K562 (cell line): ENCODE data around the gene B3GALT4. TPM values are rescaled to one million over a fixed set of nuclear protein-coding genes. Genes with fewer than 3 reads are reported as not detected.

Source experiments
- BCLAF1 ChIP-seq, 2 experiments: fragments of 450-650 bp in 1 of 2; IDR thresholded peaks; 2 replicates each; pipeline ENCODE4 v1.6.1; 2011 to 2017; ENCODE audit warnings: low read depth in 2 of 2, antibody characterized with exemption in 1 of 2, borderline replicate concordance in 1 of 2, low read length in 1 of 2, mild to moderate bottlenecking in 1 of 2, mixed read lengths in 1 of 2; ENCODE audit not compliant: control insufficient read depth in 1 of 2
- BCOR ChIP-seq: fragments of 450-650 bp; IDR thresholded peaks from 2 replicates; pipeline ENCODE4 v1.6.1; 2016
- CBX8 ChIP-seq: fragments of 200-600 bp; sonication (generic); IDR thresholded peaks from 2 replicates; pipeline ENCODE4 v1.6.1; 2012; ENCODE audit warnings: borderline replicate concordance, mixed run types, low read depth, mild to moderate bottlenecking, moderate library complexity, mixed read lengths, low read length, control low read depth, inconsistent platforms; ENCODE audit not compliant: poor library complexity, severe bottlenecking; ENCODE audit errors: extremely low read depth
- CREBBP ChIP-seq: IDR thresholded peaks from one replicate; pipeline ENCODE4 v1.6.1; 2012; ENCODE audit warnings: low read depth, mild to moderate bottlenecking, control low read depth, inconsistent platforms, low read length
- DPF2 ChIP-seq: fragments of 450-650 bp; IDR thresholded peaks from 2 replicates; pipeline ENCODE4 v1.6.1; 2016
- ERF ChIP-seq: fragments of 450-650 bp; formaldehyde crosslinking; IDR thresholded peaks from 2 replicates; pipeline ENCODE4 v1.4.0; 2020; ENCODE audit warnings: mild to moderate bottlenecking, mixed read lengths
- ETV6 ChIP-seq, 3 experiments: fragments of 150-350 bp in 1 of 3; sonication (generic) in 1 of 3; formaldehyde crosslinking in 1 of 3; IDR thresholded peaks; 2 replicates each; pipeline versions ENCODE4 v1.6.1 to v1.8.0; 2014 to 2022; ENCODE audit warnings: borderline replicate concordance in 2 of 3, low read depth in 2 of 3, antibody characterized with exemption in 1 of 3, low read length in 1 of 3, mild to moderate bottlenecking in 1 of 3, missing genetic modification reagents in 1 of 3
- PATZ1 ChIP-seq: fragments of 250-450 bp; sonication (Bioruptor Pico); IDR thresholded peaks from 2 replicates; pipeline ENCODE4 v1.5.0; 2020; ENCODE audit warnings: mild to moderate bottlenecking, borderline replicate concordance
- PHB2 ChIP-seq: fragments of 450-650 bp; IDR thresholded peaks from 2 replicates; pipeline ENCODE4 v1.6.1; 2017; ENCODE audit warnings: low read depth
- RBM14 ChIP-seq: fragments of 200-400 bp; formaldehyde crosslinking; IDR thresholded peaks from 2 replicates; pipeline ENCODE4 v1.6.1; 2018; ENCODE audit warnings: low read depth, mild to moderate bottlenecking, low read length, moderate library complexity, borderline replicate concordance; ENCODE audit not compliant: insufficient read depth
- SNRNP70 ChIP-seq: fragments of 200-400 bp; formaldehyde crosslinking; optimal IDR thresholded peaks from 2 replicates; pipeline ENCODE3; 2017; ENCODE audit warnings: low read depth, low read length
- SRSF7 ChIP-seq: fragments of 200-400 bp; formaldehyde crosslinking; optimal IDR thresholded peaks from 2 replicates; pipeline ENCODE3; 2017; ENCODE audit warnings: mild to moderate bottlenecking, low read depth, low read length
- TSHZ1 ChIP-seq: fragments of 250-450 bp; sonication (Bioruptor Pico); IDR thresholded peaks from 2 replicates; pipeline ENCODE4 v1.4.0; 2020; ENCODE audit warnings: mild to moderate bottlenecking, moderate library complexity
- U2AF1 ChIP-seq: fragments of 200-400 bp; formaldehyde crosslinking; optimal IDR thresholded peaks from 2 replicates; pipeline ENCODE3; 2017; ENCODE audit warnings: mild to moderate bottlenecking, low read depth, low read length, moderate library complexity
- polyA plus RNA-seq, 8 experiments: library from polyadenylated mRNA; depleted of rRNA in 4 of 8; stranded (reverse) in 5 of 8; unstranded in 3 of 8; fragments of >200 nt; fragmentation: Nextera tagmentation in 2 of 8; fragmentation: Illumina TruSeq in 1 of 8; extraction: Ambion mirVana in 2 of 8; extraction: Trizol in 1 of 8; gene quantifications; 2 replicates each; pipeline versions ENCODE4 v1.2.1 to v1.2.3, GENCODE V29; 2011 to 2014; ENCODE audit warnings: inconsistent platforms in 1 of 8, missing spikeins in 1 of 8
- total RNA-seq, 7 experiments: library from RNA; depleted of rRNA in 6 of 7; stranded (reverse); fragments of >200 nt in 6 of 7; fragmentation: Illumina TruSeq in 2 of 7; extraction: Trizol in 2 of 7; gene quantifications; 2 replicates each; pipeline versions ENCODE4 v1.2.1 to v1.2.3, GENCODE V29; 2011 to 2021; ENCODE audit warnings: low replicate concordance in 1 of 7
- TF ChIP-seq, protein P1 (sequence below): fragments of 250-450 bp; sonication (Bioruptor Pico); IDR thresholded peaks from 2 replicates; pipeline ENCODE4 v1.5.0; 2020; ENCODE audit warnings: mild to moderate bottlenecking

Gene B3GALT4
- total and polyA plus RNA-seq, 9 of the 15 experiments (the other 6 are each of a cell fraction or from before 2014, with no cell fraction given), result 0.11 to 1.3 (median 0.53) TPM; not detected in 1

DNA sequence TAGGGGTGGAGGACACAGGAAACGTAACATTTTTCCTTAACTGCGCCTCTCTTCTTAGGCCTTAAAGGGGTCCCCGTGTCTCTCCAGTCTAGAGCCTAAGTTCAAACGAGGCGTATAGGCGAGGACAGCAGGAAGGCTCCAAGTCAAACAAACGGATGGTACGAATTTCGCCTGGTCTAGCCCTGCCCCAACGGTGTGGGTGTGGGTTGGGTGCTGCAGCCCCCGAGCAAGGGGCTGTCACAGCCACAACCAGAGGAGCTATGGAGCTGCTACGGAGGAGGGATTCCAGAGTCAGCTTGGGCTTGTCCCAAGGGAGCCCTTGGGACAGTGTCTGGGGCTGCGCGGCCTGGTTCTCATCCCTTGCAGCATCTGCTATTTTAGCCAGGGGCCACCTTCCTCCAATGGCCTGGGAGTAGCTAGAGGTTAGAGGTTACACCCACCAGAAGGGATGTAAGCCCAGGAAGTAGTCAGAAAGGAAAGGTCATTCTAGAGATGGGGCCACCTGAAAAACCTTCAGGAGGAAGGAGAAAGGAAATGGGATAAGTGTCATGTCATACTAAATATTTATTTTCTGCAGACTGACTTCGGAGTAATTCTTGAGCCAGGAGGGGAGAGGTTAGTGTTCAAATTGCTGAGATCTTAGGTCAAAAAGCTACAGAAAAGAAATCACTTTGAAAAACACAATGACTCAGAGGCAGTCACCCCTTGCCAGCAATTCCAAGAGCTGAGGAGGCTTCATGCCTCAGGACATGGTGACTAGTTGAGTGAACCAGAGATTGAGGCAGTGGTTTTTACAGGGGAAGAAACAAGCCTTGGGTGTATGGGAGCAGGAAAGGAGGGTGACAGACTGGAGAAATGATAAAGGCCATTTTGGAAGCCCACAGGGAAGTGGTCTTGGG lies 26.9 kb upstream of the B3GALT4 start (continued):
- TF ChIP-seq PATZ1 (no peak), RBM14 (no peak), SNRNP70 (no peak), U2AF1 (no peak), SRSF7 (no peak), PHB2 (0 out of 2 replicates have a peak, but pooled peaks have one; percentile 18), BCOR (no peak), TSHZ1 (CRISPR knock-in tag) (no peak), DPF2 (peak; percentile 5; the same call in 1 of the 2 replicates), ERF (CRISPR knock-in tag) (peak; percentile 48; the same call in 1 of the 2 replicates), CREBBP (no peak), BCLAF1 (IDR thresholded peaks at IDR 0.05; ENCODE audit: borderline replicate concordance in 1 of 2, control insufficient read depth in 1 of 2, low read depth in 2 of 2, low read length in 1 of 2) (no peak), ETV6 (IDR thresholded peaks at IDR 0.05; ENCODE audit: borderline replicate concordance in 1 of 2, low read depth in 2 of 2, low read length in 1 of 2) (no peak), ETV6 (CRISPR knock-in tag; IDR thresholded peaks at IDR 0.05; ENCODE audit: borderline replicate concordance) (no peak), CBX8 (no peak)
- TF ChIP-seq, protein P1, sequence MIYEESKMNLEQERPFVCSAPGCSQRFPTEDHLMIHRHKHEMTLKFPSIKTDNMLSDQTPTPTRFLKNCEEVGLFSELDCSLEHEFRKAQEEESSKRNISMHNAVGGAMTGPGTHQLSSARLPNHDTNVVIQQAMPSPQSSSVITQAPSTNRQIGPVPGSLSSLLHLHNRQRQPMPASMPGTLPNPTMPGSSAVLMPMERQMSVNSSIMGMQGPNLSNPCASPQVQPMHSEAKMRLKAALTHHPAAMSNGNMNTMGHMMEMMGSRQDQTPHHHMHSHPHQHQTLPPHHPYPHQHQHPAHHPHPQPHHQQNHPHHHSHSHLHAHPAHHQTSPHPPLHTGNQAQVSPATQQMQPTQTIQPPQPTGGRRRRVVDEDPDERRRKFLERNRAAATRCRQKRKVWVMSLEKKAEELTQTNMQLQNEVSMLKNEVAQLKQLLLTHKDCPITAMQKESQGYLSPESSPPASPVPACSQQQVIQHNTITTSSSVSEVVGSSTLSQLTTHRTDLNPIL (CRISPR knock-in tag), result no peak
